Uterus (tissue), 4 donors: Measurements from ENCODE around the gene EML3. TPM values are rescaled to one million over a fixed set of nuclear protein-coding genes. Genes with fewer than 3 reads are reported as not detected.

Experiments used
- DNase-seq, 2 donors: peaks; one replicate each; pipeline ENCODE4 v3.0.0-alpha.2; 2019 to 2020
- H3K27ac ChIP-seq, 2 donors: fragments of 200-600 bp; sonication (generic); 1 replicate in 1 of 2; 2 replicates in 1 of 2; pipeline ENCODE4 v1.5.1; 2016 to 2018
- H3K27me3 ChIP-seq, 2 donors: fragments of 200-600 bp; sonication (generic); one replicate each; pipeline ENCODE4 v1.5.1; 2018 to 2019; ENCODE audit warnings: control low read depth in 1 of 2
- H3K36me3 ChIP-seq, 2 donors: fragments of 200-600 bp; sonication (generic); one replicate each; pipeline ENCODE4 v1.5.1; 2019; ENCODE audit warnings: control low read depth in 1 of 2
- H3K4me1 ChIP-seq, 2 donors: fragments of 200-600 bp; sonication (generic); one replicate each; pipeline ENCODE4 v1.5.1; 2018 to 2019; ENCODE audit warnings: control low read depth in 1 of 2
- H3K4me3 ChIP-seq, 2 donors: fragments of 200-600 bp; sonication (generic); 1 replicate in 1 of 2; 2 replicates in 1 of 2; pipeline ENCODE4 v1.5.1; 2018 to 2019; ENCODE audit warnings: mild to moderate bottlenecking in 1 of 2
- H3K9me3 ChIP-seq, 2 donors: fragments of 200-600 bp; sonication (generic); one replicate each; pipeline ENCODE4 v1.5.1; 2019; ENCODE audit warnings: control low read depth in 1 of 2
- CTCF ChIP-seq, 4 experiments: fragments of 200-600 bp in 2 of 4; fragments of 450-650 bp in 2 of 4; sonication (generic) in 2 of 4; IDR thresholded peaks; one replicate each; pipeline ENCODE4 v1.5.1; 2016 to 2019; ENCODE audit warnings: antibody characterized with exemption in 4 of 4, mild to moderate bottlenecking in 2 of 4, moderate library complexity in 1 of 4
- POLR2A ChIP-seq, 2 donors: fragments of 450-650 bp; IDR thresholded peaks; one replicate each; pipeline ENCODE4 v1.6.1; 2016; ENCODE audit warnings: antibody characterized with exemption in 2 of 2, mild to moderate bottlenecking in 1 of 2, moderate library complexity in 1 of 2
- intact Hi-C: fragments of 100-400 bp; cut with DNase I; formaldehyde crosslinking; loops from one replicate; pipeline ENCODE4 v1.15.1; 2023; ENCODE audit warnings: low total_unique reads
- total RNA-seq, 4 donors: library from RNA; depleted of rRNA in 3 of 4; stranded (reverse); fragments of >200 nt in 3 of 4; gene quantifications; one replicate each; pipeline versions ENCODE4 v1.1.0 to v1.2.4, GENCODE V29; 2014 to 2023
- donor health status: DM: yes; HTN: yes; CAD: no.

EML3 gene
- total RNA-seq, 4 donors from 2014 or later: 17.9 to 126 (median 36.8) TPM

GRCh38 chr11:62599069-62599696, 13.4 kb downstream of the EML3 start:
- Histone ChIP-seq H3K27ac (peak overlapping the region; percentile 90 to 94), H3K27me3 (no peaks in the 10 kb centered on the region), H3K36me3 (no peaks in the 10 kb centered on the region), H3K4me1 (peaks cover 9 to 10% of the 10 kb centered on the region in 2 donors), H3K9me3 (no peaks in the 10 kb centered on the region), H3K4me3 (peak overlapping the region in 1 of 2 donors; percentile 80)
- intact Hi-C loops: no loop called here
- peak in 1 of 2 donors; percentile 21 for TF ChIP-seq POLR2A (IDR thresholded peaks at IDR 0.05)
- TF ChIP-seq CTCF (IDR thresholded peaks at IDR 0.05): peak in 1 of 4 experiments; percentile 12
- DNase-seq: peak; percentile 94 to 97

GRCh38 chr11:62595124-62595523, 17.5 kb downstream of the EML3 start:
- H3K36me3 ChIP-seq: no peaks in the 10 kb centered on the region
- H3K4me1 ChIP-seq: peaks cover 4 to 9% of the 10 kb centered on the region in 2 donors
- no peaks in the 10 kb centered on the region for H3K27me3 ChIP-seq
- no peak for TF ChIP-seq POLR2A (IDR thresholded peaks at IDR 0.05)
- no peak for TF ChIP-seq CTCF (IDR thresholded peaks at IDR 0.05)
- no peak overlapping the region for H3K27ac ChIP-seq
- intact Hi-C loops: no loop called here
- no peak for DNase-seq
- H3K9me3 ChIP-seq: no peaks in the 10 kb centered on the region
- H3K4me3 ChIP-seq: no peak overlapping the region

- Histone ChIP-seq H3K9me3 (no peaks in the 10 kb centered on the region), H3K27ac (no peak overlapping the region), H3K27me3 (no peaks in the 10 kb centered on the region), H3K4me1 (no peaks in the 10 kb centered on the region), H3K36me3 (no peaks in the 10 kb centered on the region), H3K4me3 (no peak overlapping the region)
- TF ChIP-seq POLR2A (IDR thresholded peaks at IDR 0.05) (no peak), CTCF (IDR thresholded peaks at IDR 0.05) (peak; percentile 30 to 50 (median 40))
- peak; percentile 62 to 72 for DNase-seq
- intact Hi-C loops: no loop called here
Measured at GRCh38 chr11:62593434-62594044, 19.0 kb downstream of the EML3 start.

GRCh38 chr11:62592989-62593421, 19.6 kb downstream of the EML3 start:
- Histone ChIP-seq H3K9me3 (no peaks in the 10 kb centered on the region), H3K4me3 (no peak overlapping the region), H3K27ac (peak overlapping the region; percentile 88 to 91), H3K36me3 (no peaks in the 10 kb centered on the region), H3K27me3 (no peaks in the 10 kb centered on the region), H3K4me1 (no peaks in the 10 kb centered on the region)
- intact Hi-C loops: no loop called here
- DNase-seq: no peak
- TF ChIP-seq POLR2A (IDR thresholded peaks at IDR 0.05) (no peak), CTCF (IDR thresholded peaks at IDR 0.05) (no peak)

- intact Hi-C loops: no loop called here
- DNase-seq: no peak
- Histone ChIP-seq H3K27me3 (no peaks in the 10 kb centered on the region), H3K27ac (peak overlapping the region; percentile 88 to 91), H3K4me3 (peak overlapping the region; percentile 37 to 69), H3K9me3 (no peaks in the 10 kb centered on the region), H3K4me1 (no peaks in the 10 kb centered on the region), H3K36me3 (no peaks in the 10 kb centered on the region)
- no peak for TF ChIP-seq POLR2A (IDR thresholded peaks at IDR 0.05)
- TF ChIP-seq CTCF (IDR thresholded peaks at IDR 0.05): no peak
Measured at GRCh38 chr11:62592146-62592815, 20.3 kb downstream of the EML3 start.
